HG02678 (cell line): ENCODE results near the gene GALNT12.

Source experiments
- ATAC-seq: cut with Tn5 transposase; IDR thresholded peaks from one replicate; pipeline ENCODE4 v1.9.1; 2021; ENCODE audit warnings: mild to moderate bottlenecking, moderate library complexity; ENCODE audit not compliant: unreplicated experiment

Gene GALNT12

DNA sequence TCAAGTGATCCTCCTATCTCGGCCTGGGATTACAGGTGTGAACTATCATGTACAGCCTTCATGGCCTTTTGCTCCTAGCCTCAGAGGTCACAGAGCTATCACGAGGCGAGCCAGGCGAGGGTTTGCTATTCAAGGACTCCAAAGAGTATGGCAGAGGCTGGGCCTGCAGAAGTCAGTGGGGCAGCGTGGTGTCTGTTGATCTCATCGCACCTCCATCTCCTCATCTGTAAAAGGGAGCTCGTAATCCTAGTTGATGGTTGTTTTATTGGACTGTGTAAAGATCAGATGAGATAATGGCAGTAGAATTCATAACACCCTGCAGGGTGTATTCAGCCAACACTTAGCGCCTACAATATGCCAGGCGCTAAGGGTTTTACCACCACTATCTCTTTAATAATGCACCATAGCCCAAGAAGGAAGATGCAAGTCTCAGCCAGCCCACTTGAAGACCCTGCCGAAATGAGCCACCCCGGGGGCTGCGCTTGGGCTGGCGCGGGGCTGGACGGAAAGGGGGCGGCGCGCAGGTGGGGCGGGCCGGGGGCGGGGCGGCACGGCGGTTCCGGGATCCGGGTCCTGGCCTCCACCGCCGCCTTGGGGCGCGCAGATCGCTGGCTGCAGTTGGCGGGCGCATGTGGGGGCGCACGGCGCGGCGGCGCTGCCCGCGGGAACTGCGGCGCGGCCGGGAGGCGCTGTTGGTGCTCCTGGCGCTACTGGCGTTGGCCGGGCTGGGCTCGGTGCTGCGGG lies at the start of gene GALNT12:
Gene GALNT12 (plus strand): TSS at position 601 of the 744 bp plus-strand sequence. CDS start 29 bp downstream, at position 630.
- ATAC-seq, result peak; percentile 77

DNA sequence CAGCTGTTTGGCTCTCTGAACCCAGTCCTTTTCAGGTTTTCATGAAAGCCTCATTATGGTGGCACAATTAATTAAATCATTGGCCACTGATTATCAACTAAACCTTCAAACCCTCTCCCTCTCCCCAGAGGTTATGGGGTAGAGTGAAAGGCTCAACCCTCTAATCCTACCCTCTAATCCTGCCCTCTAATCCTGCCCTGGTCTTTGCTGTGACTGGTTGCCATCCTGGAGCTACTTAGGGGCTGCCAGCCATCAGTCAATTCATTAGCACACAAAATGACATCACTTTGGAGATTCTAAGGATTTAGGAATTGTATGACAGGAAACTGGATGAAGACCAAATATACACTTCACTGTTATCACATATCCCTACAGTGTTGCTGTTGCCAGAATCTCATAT lies 47.2 kb upstream of the GALNT12 start:
- no peak for ATAC-seq

DNA sequence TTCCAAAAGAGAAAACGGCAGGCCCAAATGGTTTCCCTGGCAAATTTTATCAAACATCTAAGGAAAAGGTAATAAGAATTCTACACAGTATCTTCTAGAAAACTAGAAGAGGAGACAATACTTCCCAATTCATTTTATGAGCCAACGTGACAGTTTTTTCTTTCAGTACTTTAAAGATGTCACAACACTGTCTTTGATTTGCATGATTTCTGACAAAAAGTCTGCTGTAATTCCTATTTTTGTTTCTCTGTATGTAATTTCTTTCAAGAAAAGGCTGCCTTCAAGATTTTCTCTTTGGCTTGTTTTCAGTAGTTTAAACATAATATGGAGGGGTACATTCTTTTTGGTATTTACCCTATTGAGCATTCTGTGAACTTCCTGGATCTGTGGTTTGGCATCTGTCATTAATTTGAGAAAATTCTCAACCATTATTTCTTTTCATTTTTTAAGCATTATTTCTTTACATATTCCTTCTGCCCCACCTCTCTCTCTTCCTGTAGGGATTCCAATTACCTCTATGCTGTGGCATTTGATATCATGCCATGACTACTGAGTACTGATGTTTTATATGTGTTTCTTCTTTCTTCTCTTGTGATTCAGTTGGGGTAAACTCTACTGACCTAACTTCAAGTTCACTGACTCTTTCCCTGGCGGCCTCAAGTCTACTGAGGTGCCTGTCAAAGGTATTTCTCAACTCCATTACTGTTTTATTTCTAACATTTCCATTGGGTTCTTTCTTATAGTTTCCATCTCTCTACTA lies 43.3 kb upstream of the GALNT12 start:
- no peak for ATAC-seq

- ATAC-seq, result no peak
Observed at GRCh38 chr9:98765256-98765655, 42.2 kb upstream of the GALNT12 start.

DNA sequence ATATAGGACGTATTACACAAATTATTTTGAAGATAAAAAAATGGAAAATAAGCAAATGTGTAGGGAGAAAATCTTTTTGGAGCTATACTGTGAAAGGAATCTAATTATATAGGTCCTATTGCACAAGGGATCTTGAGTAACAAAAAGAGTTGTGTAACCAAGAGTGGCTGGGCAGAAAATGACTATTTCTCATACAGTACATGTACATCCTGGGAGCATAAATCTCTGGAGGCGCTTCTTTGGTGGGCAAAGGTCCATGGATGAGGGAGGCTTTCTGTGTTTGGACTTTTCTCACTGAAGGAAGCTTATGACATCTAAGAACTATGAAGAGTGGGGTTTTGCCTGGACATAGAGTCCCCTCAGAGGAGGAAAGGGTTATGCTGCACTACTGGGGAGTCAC lies 40.9 kb upstream of the GALNT12 start:
- ATAC-seq, result no peak

DNA sequence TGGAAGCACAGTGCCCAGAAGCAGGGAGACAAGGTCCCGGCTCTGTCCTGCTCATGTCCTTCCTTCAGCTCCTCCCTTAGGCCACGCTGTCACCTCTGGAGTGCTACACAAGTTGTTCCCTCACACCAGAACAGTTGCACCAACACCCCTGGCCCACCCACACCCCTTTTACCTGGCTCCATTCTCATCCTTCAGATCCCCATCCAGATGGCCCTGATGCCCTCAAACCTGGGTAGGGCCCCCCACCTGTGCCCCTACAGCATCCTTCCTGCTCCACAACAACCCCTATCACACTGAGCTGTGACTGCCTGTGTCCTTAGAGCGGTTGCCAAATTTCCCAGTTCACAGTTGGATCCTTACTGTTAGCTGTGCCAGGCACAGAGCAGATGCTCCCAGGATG lies 40.3 kb upstream of the GALNT12 start:
- no peak for ATAC-seq

DNA sequence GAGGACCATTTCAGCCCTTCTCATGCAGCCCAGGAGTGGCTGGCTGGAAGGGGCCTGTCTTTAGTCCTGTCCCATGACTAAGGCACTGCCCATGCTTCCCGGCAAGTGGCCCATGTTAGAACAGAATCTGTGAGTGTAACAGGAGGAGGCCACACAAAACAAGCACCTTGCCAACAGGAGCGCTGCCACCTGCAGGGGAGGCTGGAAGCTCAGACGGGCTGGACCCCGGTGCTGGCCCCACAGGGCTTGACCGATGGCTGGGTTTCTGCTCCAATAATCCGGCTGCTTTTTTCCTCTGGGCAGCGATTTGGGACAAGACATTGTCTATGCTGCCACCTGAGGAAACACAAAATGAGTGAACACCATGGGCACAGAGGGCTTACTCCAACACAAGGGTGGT lies 39.6 kb upstream of the GALNT12 start:
- no peak for ATAC-seq

DNA sequence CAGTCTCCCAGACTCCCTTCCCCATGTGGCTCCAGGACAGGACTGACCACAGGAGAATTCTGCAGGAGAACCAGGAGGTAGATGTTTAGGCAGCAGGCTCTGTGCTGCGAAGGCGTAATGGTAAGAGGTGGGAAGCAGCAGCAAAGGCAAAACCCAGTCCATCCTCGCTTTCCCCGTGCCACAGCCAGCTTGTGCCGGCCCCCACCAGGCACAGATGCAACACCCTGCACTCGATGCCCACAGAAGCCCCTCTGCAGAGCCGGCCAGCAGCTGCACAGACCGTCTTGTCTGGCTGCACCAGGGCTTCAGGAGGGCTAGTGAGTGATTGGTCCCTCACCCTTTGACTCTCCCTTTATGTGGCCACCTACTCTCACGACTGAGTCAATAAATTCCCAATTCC lies 39.1 kb upstream of the GALNT12 start:
- no peak for ATAC-seq

- no peak for ATAC-seq
Observed at GRCh38 chr9:98770717-98771116, 36.8 kb upstream of the GALNT12 start.

DNA sequence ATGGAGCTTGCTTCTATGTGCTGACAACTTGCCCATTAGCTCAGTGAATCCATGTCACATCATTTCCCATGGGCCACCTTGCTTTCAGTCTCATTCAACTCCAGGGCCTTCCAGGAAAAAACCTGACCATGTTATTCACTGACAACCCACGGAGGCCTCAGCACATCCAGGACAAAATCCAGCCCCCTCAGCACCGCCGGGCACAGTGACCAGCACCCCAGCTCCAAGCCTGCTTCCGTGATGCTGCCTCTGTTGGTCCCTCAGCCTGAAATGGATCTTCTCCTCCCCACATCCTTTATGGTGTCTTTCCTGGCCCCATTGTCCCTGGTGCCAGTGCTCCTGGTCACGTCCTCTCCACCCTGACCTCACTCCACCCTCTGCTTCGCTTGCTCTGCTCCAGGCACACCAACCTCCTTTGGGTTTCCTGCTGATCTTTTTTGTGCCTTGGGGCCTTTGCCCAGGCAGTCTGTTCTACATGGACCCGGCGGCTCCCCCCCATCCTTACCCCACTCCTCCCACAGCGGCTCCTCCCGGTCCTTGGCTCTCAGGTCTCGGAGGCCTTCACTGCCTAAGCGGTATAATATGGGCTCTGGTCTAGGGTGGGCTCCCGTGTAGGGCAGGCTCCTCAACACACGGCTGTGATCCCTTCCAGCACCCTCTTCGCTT lies 36.1 kb upstream of the GALNT12 start:
- no peak for ATAC-seq

GRCh38 chr9:98772364-98773155 lies 34.9 kb upstream of the GALNT12 start:
- no peak for ATAC-seq

DNA sequence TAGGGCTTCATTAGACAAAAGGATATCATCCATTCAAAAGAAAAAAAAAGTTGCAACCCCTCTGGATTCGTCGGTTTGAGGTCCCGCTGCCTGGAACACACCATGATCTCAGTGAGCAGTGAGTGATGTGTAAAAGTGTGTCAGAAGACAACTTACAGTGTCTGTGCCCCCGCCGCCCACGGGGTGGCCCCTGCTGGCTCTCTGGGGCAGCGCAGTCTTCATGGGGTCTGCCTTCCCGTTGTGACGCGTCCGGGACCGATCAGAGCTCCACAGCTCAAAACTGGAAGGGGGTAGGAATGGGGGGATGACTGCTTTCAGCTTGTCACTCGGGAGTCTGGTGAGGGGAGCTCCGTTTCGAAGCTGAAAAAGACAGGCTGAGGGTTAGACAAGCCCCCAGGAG lies 33.7 kb upstream of the GALNT12 start:
- ATAC-seq, result no peak

- ATAC-seq, result no peak
Observed at GRCh38 chr9:98774746-98775145, 32.7 kb upstream of the GALNT12 start.

GRCh38 chr9:98775831-98776441 lies 31.5 kb upstream of the GALNT12 start:
- ATAC-seq, result no peak

GRCh38 chr9:98777618-98778017 lies 29.9 kb upstream of the GALNT12 start:
- ATAC-seq, result no peak

- ATAC-seq, result no peak
Observed at GRCh38 chr9:98778251-98778650, 29.2 kb upstream of the GALNT12 start.

- ATAC-seq, result no peak
Observed at GRCh38 chr9:98778711-98779530, 28.5 kb upstream of the GALNT12 start.

DNA sequence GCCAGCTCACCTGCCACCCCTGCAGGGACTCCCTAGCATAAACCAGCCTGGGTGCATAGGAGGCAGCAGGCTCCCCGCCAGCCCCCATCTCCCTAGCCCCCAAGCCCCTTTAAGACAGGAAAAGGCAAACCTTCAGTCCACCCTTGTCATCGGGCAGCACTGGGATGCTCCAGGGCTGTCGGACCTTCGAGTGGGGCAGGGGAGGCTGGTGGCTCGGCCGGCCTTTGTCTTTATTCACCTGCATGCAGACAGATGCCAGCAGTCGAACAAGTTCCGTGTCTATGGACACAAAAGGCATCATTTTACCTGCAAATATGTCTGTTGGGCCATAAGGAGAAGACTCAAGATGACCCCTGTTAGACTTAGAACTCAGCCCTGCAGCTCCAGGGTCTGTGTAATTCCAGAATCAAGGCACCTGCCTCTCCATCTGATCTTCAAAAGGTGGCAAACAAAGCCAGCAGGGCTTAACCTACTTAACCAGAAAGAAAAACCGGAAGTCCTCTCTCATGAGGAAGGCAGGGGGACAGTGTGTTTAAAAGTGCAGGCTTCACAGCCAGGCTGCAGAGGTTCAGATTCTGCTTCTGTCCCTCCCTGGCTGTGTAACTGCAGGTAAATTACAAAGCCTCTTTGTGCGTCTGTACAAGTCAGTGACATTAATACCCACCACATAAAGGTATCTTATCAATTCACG lies 27.3 kb upstream of the GALNT12 start:
- ATAC-seq, result no peak
